ENCODE data around the gene CWC22. TPM values are rescaled to one million over a fixed set of nuclear protein-coding genes. Genes with fewer than 3 reads are reported as not detected.

CWC22 gene
- total RNA-seq, 4 donors from 2014 or later = 11.3 to 42.1 (median 15.2) TPM

DNA sequence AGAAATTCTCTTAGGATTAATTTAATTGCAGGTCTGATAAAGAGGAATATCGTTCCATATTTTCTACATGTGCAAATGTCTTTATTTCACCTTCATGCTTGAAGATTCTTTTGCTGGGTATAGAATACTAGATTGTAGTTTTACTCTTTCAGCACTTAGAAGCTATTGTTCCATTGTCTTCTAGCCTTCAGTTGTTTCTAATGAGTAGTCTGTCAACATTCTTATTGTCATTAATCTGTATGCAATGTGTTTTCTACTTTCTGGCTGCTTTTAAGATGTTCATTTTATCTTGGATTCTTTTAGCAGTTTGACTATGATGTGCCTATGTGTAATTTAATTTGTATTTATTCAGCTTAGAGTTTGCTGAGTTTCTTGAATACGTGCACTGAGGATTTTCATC, 81.4 kb downstream of the CWC22 start:
- H3K4me1 ChIP-seq = no peaks in the 10 kb centered on the region
- H3K36me3 ChIP-seq = no peaks in the 10 kb centered on the region
- no peak overlapping the region for H3K4me3 ChIP-seq
- no peak overlapping the region for H3K27ac ChIP-seq
- TF ChIP-seq, protein P1, sequence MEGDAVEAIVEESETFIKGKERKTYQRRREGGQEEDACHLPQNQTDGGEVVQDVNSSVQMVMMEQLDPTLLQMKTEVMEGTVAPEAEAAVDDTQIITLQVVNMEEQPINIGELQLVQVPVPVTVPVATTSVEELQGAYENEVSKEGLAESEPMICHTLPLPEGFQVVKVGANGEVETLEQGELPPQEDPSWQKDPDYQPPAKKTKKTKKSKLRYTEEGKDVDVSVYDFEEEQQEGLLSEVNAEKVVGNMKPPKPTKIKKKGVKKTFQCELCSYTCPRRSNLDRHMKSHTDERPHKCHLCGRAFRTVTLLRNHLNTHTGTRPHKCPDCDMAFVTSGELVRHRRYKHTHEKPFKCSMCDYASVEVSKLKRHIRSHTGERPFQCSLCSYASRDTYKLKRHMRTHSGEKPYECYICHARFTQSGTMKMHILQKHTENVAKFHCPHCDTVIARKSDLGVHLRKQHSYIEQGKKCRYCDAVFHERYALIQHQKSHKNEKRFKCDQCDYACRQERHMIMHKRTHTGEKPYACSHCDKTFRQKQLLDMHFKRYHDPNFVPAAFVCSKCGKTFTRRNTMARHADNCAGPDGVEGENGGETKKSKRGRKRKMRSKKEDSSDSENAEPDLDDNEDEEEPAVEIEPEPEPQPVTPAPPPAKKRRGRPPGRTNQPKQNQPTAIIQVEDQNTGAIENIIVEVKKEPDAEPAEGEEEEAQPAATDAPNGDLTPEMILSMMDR (IDR thresholded peaks at IDR 0.05) = no peak
- TF ChIP-seq POLR2A (IDR thresholded peaks at IDR 0.05) = no peak
- H3K27me3 ChIP-seq = no peaks in the 10 kb centered on the region
- H3K9me3 ChIP-seq = peaks cover 0 to 11% (median 2%) of the 10 kb centered on the region in 4 donors
- no peak for DNase-seq

DNA sequence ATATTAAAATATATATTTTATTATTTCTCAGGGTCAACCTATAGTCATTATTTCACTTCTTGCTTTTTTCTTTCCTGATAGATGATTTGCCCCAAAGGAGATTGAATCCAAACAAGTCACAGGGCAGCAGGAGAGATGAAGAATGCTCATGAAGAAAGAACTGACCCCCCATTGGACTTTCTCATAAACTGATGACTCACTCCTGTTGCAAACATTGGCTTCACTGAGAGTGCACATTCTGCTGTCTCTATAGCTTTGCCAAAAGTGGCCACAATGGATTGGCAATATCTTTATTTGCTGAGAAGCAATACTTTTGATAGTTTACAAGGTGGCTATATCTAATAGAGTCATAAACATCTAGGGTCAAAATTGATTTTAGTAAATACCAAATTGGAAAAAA, 89.8 kb downstream of the CWC22 start:
- DNase-seq = no peak
- Histone ChIP-seq H3K27me3 (no peaks in the 10 kb centered on the region), H3K36me3 (no peaks in the 10 kb centered on the region), H3K9me3 (no peaks in the 10 kb centered on the region), H3K4me3 (no peak overlapping the region), H3K27ac (no peak overlapping the region), H3K4me1 (no peaks in the 10 kb centered on the region)
- TF ChIP-seq, protein P1 (IDR thresholded peaks at IDR 0.05) = no peak
- no peak for TF ChIP-seq POLR2A (IDR thresholded peaks at IDR 0.05)

DNA sequence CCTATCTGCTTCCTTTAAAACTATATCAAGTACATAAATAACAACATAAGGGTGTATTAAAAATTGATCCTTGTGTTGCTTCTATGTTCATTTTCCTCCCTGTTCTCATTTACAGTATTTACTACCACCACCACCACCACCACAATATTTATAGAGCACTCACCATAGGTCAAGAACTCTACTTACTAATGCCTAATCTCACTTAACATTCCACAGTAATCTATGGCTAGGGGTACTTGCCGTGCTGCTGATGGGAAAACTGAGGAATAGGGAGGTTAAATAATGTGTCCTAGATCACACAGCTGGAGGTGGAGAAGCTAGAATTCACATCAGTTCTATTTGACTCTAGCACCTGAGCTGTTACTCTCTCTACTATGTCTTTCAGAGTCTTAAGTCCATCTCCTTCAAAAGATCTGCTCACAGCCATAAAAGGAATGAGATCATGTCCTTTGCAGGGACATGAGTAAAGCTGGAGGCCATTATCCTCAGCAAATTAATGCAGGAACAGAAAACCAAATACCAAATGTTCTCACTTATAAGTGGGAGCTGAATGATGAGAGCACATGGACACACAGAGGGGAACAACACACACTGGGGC, 91.6 kb downstream of the CWC22 start:
- Histone ChIP-seq H3K36me3 (no peaks in the 10 kb centered on the region), H3K4me1 (no peaks in the 10 kb centered on the region), H3K9me3 (no peaks in the 10 kb centered on the region), H3K27ac (no peak overlapping the region), H3K4me3 (no peak overlapping the region), H3K27me3 (no peaks in the 10 kb centered on the region)
- no peak for DNase-seq
- no peak for TF ChIP-seq POLR2A (IDR thresholded peaks at IDR 0.05)
- TF ChIP-seq, protein P1 (IDR thresholded peaks at IDR 0.05) = no peak

- TF ChIP-seq, protein P1 (IDR thresholded peaks at IDR 0.05) = no peak
- H3K27me3 ChIP-seq = no peaks in the 10 kb centered on the region
- H3K36me3 ChIP-seq = no peaks in the 10 kb centered on the region
- H3K4me1 ChIP-seq = no peaks in the 10 kb centered on the region
- no peak overlapping the region for H3K4me3 ChIP-seq
- H3K27ac ChIP-seq = no peak overlapping the region
- no peak for DNase-seq
- no peaks in the 10 kb centered on the region for H3K9me3 ChIP-seq
These were observed 93.3 kb downstream of the CWC22 start for GRCh38 chr2:179913809-179914208.

- no peak overlapping the region for H3K4me3 ChIP-seq
- no peaks in the 10 kb centered on the region for H3K27me3 ChIP-seq
- no peak overlapping the region for H3K27ac ChIP-seq
- no peaks in the 10 kb centered on the region for H3K4me1 ChIP-seq
- no peaks in the 10 kb centered on the region for H3K9me3 ChIP-seq
- TF ChIP-seq, protein P1 (IDR thresholded peaks at IDR 0.05) = no peak
- no peaks in the 10 kb centered on the region for H3K36me3 ChIP-seq
- DNase-seq = no peak
These were observed 95.5 kb downstream of the CWC22 start for GRCh38 chr2:179911569-179911968.

GRCh38 chr2:179910735-179911113, 96.4 kb downstream of the CWC22 start:
- no peak for DNase-seq
- Histone ChIP-seq H3K27me3 (no peaks in the 10 kb centered on the region), H3K36me3 (no peaks in the 10 kb centered on the region), H3K27ac (no peak overlapping the region), H3K4me3 (no peak overlapping the region), H3K9me3 (no peaks in the 10 kb centered on the region), H3K4me1 (no peaks in the 10 kb centered on the region)
- TF ChIP-seq POLR2A (IDR thresholded peaks at IDR 0.05) = no peak
- TF ChIP-seq, protein P1 (IDR thresholded peaks at IDR 0.05) = no peak
